ENCODE measurements around the gene SIRT5. TPM values are rescaled to one million over a fixed set of nuclear protein-coding genes. Genes with fewer than 3 reads are reported as not detected.

The SIRT5 gene
- total RNA-seq, 2 donors from 2014 or later: 12.1 to 19.0 TPM

GRCh38 chr6:13614126-13614925, 39.9 kb downstream of the SIRT5 start:
- H3K27me3 ChIP-seq (ENCODE audit: control insufficient read depth, insufficient read depth, low read length, poor library complexity, severe bottlenecking): no peaks in the 10 kb centered on the region
- WGBS, 2 experiments (ENCODE audit: insufficient coverage in 1 of 2, insufficient read length in 1 of 2): 8 to 17% methylated on average over 19 to 38 of the region's 38 CpGs

GRCh38 chr6:13614926-13615791, 40.8 kb downstream of the SIRT5 start, which contains the start of gene NOL7:
TSS of gene NOL7 (plus strand) at chr6:13615335. CDS start at chr6:13615359, 24 bp downstream.
- DNase-seq: peak; percentile 98
- no peaks in the 10 kb centered on the region for H3K9me3 Mint-ChIP-seq
- H3K4me3 ChIP-seq (ENCODE audit: low read length): peak within 1 kb of the TSS; percentile 97
- H3K4me1 Mint-ChIP-seq: peaks cover 18% of the 10 kb centered on the region
- peak within 1 kb of the TSS; percentile 83 for H3K9ac ChIP-seq (ENCODE audit: extremely low read depth, low read length, poor library complexity, severe bottlenecking)
- H3K36me3 ChIP-seq (ENCODE audit: control insufficient read depth, insufficient read depth, low read length): peaks cover 34% of the 10 kb centered on the region
- H3K9me3 ChIP-seq (ENCODE audit: control insufficient read depth, low read length): no peaks in the 10 kb centered on the region
- peak within 1 kb of the TSS; percentile 99 for H3K4me3 Mint-ChIP-seq
- WGBS, 2 experiments (ENCODE audit: insufficient coverage in 1 of 2, insufficient read length in 1 of 2): 0% methylated on average over 35 to 85 of the region's 85 CpGs
- H3K27me3 ChIP-seq (ENCODE audit: control insufficient read depth, insufficient read depth, low read length, poor library complexity, severe bottlenecking): no peaks in the 10 kb centered on the region
- no peaks in the 10 kb centered on the region for H3K27me3 Mint-ChIP-seq (ENCODE audit: insufficient read depth)
- peaks cover 3% of the 10 kb centered on the region for H3K4me1 ChIP-seq (ENCODE audit: control insufficient read depth, insufficient read depth, low read length)
- peak within 1 kb of the TSS; percentile 79 for H3K27ac ChIP-seq (ENCODE audit: low read depth, low read length)
- TF ChIP-seq CTCF (conservative IDR thresholded peaks at IDR 0.05): peak; percentile 88
- H3K36me3 Mint-ChIP-seq (ENCODE audit: low read depth): peaks cover 32% of the 10 kb centered on the region
- peak within 1 kb of the TSS; percentile 97 for H3K27ac Mint-ChIP-seq

More at GRCh38 chr6:13614126-13614925, 39.9 kb downstream of the SIRT5 start:
- Mint-ChIP-seq H3K27ac (peak overlapping the region; percentile 97), H3K27me3 (ENCODE audit: insufficient read depth) (no peaks in the 10 kb centered on the region), H3K4me3 (peak overlapping the region; percentile 99), H3K4me1 (peaks cover 18% of the 10 kb centered on the region), H3K9me3 (no peaks in the 10 kb centered on the region), H3K36me3 (ENCODE audit: low read depth) (peaks cover 26% of the 10 kb centered on the region)
- H3K4me1 ChIP-seq (ENCODE audit: control insufficient read depth, insufficient read depth, low read length): peaks cover 3% of the 10 kb centered on the region
- H3K36me3 ChIP-seq (ENCODE audit: control insufficient read depth, insufficient read depth, low read length): peaks cover 26% of the 10 kb centered on the region
- no peaks in the 10 kb centered on the region for H3K9me3 ChIP-seq (ENCODE audit: control insufficient read depth, low read length)
- DNase-seq: peak; percentile 81
- peak overlapping the region; percentile 83 for H3K9ac ChIP-seq (ENCODE audit: extremely low read depth, low read length, poor library complexity, severe bottlenecking)
- no peak for TF ChIP-seq CTCF (conservative IDR thresholded peaks at IDR 0.05)
- peak overlapping the region; percentile 97 for H3K4me3 ChIP-seq (ENCODE audit: low read length)
- H3K27ac ChIP-seq (ENCODE audit: low read depth, low read length): peak overlapping the region; percentile 60

GRCh38 chr6:13615792-13616120, 41.4 kb downstream of the SIRT5 start:
- no peaks in the 10 kb centered on the region for H3K27me3 ChIP-seq (ENCODE audit: control insufficient read depth, insufficient read depth, low read length, poor library complexity, severe bottlenecking)
- peak overlapping the region; percentile 99 for H3K4me3 Mint-ChIP-seq
- H3K9me3 ChIP-seq (ENCODE audit: control insufficient read depth, low read length): no peaks in the 10 kb centered on the region
- H3K27ac Mint-ChIP-seq: peak overlapping the region; percentile 97
- TF ChIP-seq CTCF (conservative IDR thresholded peaks at IDR 0.05): no peak
- peaks cover 18% of the 10 kb centered on the region for H3K4me1 Mint-ChIP-seq
- H3K9ac ChIP-seq (ENCODE audit: extremely low read depth, low read length, poor library complexity, severe bottlenecking): peak overlapping the region; percentile 83
- peak overlapping the region; percentile 79 for H3K27ac ChIP-seq (ENCODE audit: low read depth, low read length)
- H3K9me3 Mint-ChIP-seq: no peaks in the 10 kb centered on the region
- peaks cover 3% of the 10 kb centered on the region for H3K4me1 ChIP-seq (ENCODE audit: control insufficient read depth, insufficient read depth, low read length)
- H3K36me3 Mint-ChIP-seq (ENCODE audit: low read depth): peaks cover 32% of the 10 kb centered on the region
- 1 to 2% methylated on average over 13 to 14 of the region's 14 CpGs for WGBS, 2 experiments (ENCODE audit: insufficient coverage in 1 of 2, insufficient read length in 1 of 2)
- H3K4me3 ChIP-seq (ENCODE audit: low read length): peak overlapping the region; percentile 97
- peaks cover 40% of the 10 kb centered on the region for H3K36me3 ChIP-seq (ENCODE audit: control insufficient read depth, insufficient read depth, low read length)
- peak; percentile 78 for DNase-seq
- no peaks in the 10 kb centered on the region for H3K27me3 Mint-ChIP-seq (ENCODE audit: insufficient read depth)
